Measurements from ENCODE around the gene GAB1.

The GAB1 gene

GRCh38 chr4:143488687-143489086, 152.0 kb downstream of the GAB1 start:
- H3K4me1 ChIP-seq (ENCODE audit: control insufficient read depth in 5 of 5, insufficient read depth in 5 of 5, low read length in 5 of 5), result no peaks in the 10 kb centered on the region
- no peaks in the 10 kb centered on the region for H3K36me3 ChIP-seq (ENCODE audit: control insufficient read depth in 5 of 5, insufficient read depth in 5 of 5, low read length in 5 of 5)
- H3K27me3 ChIP-seq (ENCODE audit: control insufficient read depth in 5 of 5, insufficient read depth in 4 of 5, low read length in 5 of 5), result no peaks in the 10 kb centered on the region
- no peak overlapping the region for H3K27ac ChIP-seq (ENCODE audit: low read depth, low read length)
- H3K9me3 ChIP-seq (ENCODE audit: control insufficient read depth in 5 of 5, low read length in 5 of 5), result no peaks in the 10 kb centered on the region
- no peak overlapping the region for H3K4me3 ChIP-seq (ENCODE audit: low read depth in 1 of 5, low read length in 5 of 5)
- H3K9ac ChIP-seq (ENCODE audit: low read length in 5 of 5), result no peak overlapping the region

GRCh38 chr4:143489106-143489505, 152.4 kb downstream of the GAB1 start:
- Histone ChIP-seq H3K9me3 (ENCODE audit: control insufficient read depth in 5 of 5, low read length in 5 of 5) (no peaks in the 10 kb centered on the region), H3K4me1 (ENCODE audit: control insufficient read depth in 5 of 5, insufficient read depth in 5 of 5, low read length in 5 of 5) (no peaks in the 10 kb centered on the region), H3K36me3 (ENCODE audit: control insufficient read depth in 5 of 5, insufficient read depth in 5 of 5, low read length in 5 of 5) (no peaks in the 10 kb centered on the region), H3K4me3 (ENCODE audit: low read depth in 1 of 5, low read length in 5 of 5) (no peak overlapping the region), H3K9ac (ENCODE audit: low read length in 5 of 5) (no peak overlapping the region), H3K27me3 (ENCODE audit: control insufficient read depth in 5 of 5, insufficient read depth in 4 of 5, low read length in 5 of 5) (no peaks in the 10 kb centered on the region), H3K27ac (ENCODE audit: low read depth, low read length) (no peak overlapping the region)

- H3K27me3 ChIP-seq (ENCODE audit: control insufficient read depth in 5 of 5, insufficient read depth in 4 of 5, low read length in 5 of 5), result no peaks in the 10 kb centered on the region
- H3K4me3 ChIP-seq (ENCODE audit: low read depth in 1 of 5, low read length in 5 of 5), result no peak overlapping the region
- H3K36me3 ChIP-seq (ENCODE audit: control insufficient read depth in 5 of 5, insufficient read depth in 5 of 5, low read length in 5 of 5), result no peaks in the 10 kb centered on the region
- H3K9me3 ChIP-seq (ENCODE audit: control insufficient read depth in 5 of 5, low read length in 5 of 5), result no peaks in the 10 kb centered on the region
- H3K4me1 ChIP-seq (ENCODE audit: control insufficient read depth in 5 of 5, insufficient read depth in 5 of 5, low read length in 5 of 5), result no peaks in the 10 kb centered on the region
- no peak overlapping the region for H3K9ac ChIP-seq (ENCODE audit: low read length in 5 of 5)
- H3K27ac ChIP-seq (ENCODE audit: low read depth, low read length), result no peak overlapping the region
Observed at GRCh38 chr4:143498021-143498420, 161.3 kb downstream of the GAB1 start.

- H3K27ac ChIP-seq (ENCODE audit: low read depth, low read length), result no peak overlapping the region
- H3K4me3 ChIP-seq (ENCODE audit: low read depth in 1 of 5, low read length in 5 of 5), result no peak overlapping the region
- H3K9me3 ChIP-seq (ENCODE audit: control insufficient read depth in 5 of 5, low read length in 5 of 5), result no peaks in the 10 kb centered on the region
- no peaks in the 10 kb centered on the region for H3K4me1 ChIP-seq (ENCODE audit: control insufficient read depth in 5 of 5, insufficient read depth in 5 of 5, low read length in 5 of 5)
- no peaks in the 10 kb centered on the region for H3K27me3 ChIP-seq (ENCODE audit: control insufficient read depth in 5 of 5, insufficient read depth in 4 of 5, low read length in 5 of 5)
- no peaks in the 10 kb centered on the region for H3K36me3 ChIP-seq (ENCODE audit: control insufficient read depth in 5 of 5, insufficient read depth in 5 of 5, low read length in 5 of 5)
- no peak overlapping the region for H3K9ac ChIP-seq (ENCODE audit: low read length in 5 of 5)
Observed at GRCh38 chr4:143502231-143502630, 165.6 kb downstream of the GAB1 start.

- H3K27me3 ChIP-seq (ENCODE audit: control insufficient read depth in 5 of 5, insufficient read depth in 4 of 5, low read length in 5 of 5), result no peaks in the 10 kb centered on the region
- no peak overlapping the region for H3K9ac ChIP-seq (ENCODE audit: low read length in 5 of 5)
- no peaks in the 10 kb centered on the region for H3K36me3 ChIP-seq (ENCODE audit: control insufficient read depth in 5 of 5, insufficient read depth in 5 of 5, low read length in 5 of 5)
- no peaks in the 10 kb centered on the region for H3K4me1 ChIP-seq (ENCODE audit: control insufficient read depth in 5 of 5, insufficient read depth in 5 of 5, low read length in 5 of 5)
- no peaks in the 10 kb centered on the region for H3K9me3 ChIP-seq (ENCODE audit: control insufficient read depth in 5 of 5, low read length in 5 of 5)
- no peak overlapping the region for H3K4me3 ChIP-seq (ENCODE audit: low read depth in 1 of 5, low read length in 5 of 5)
- H3K27ac ChIP-seq (ENCODE audit: low read depth, low read length), result no peak overlapping the region
Observed at GRCh38 chr4:143506031-143506430, 169.4 kb downstream of the GAB1 start.

- H3K36me3 ChIP-seq (ENCODE audit: control insufficient read depth in 5 of 5, insufficient read depth in 5 of 5, low read length in 5 of 5), result no peaks in the 10 kb centered on the region
- peaks cover 0 to 31% (median 28%) of the 10 kb centered on the region in 5 donors for H3K4me1 ChIP-seq (ENCODE audit: control insufficient read depth in 5 of 5, insufficient read depth in 5 of 5, low read length in 5 of 5)
- no peaks in the 10 kb centered on the region for H3K9me3 ChIP-seq (ENCODE audit: control insufficient read depth in 5 of 5, low read length in 5 of 5)
- H3K9ac ChIP-seq (ENCODE audit: low read length in 5 of 5), result no peak overlapping the region
- no peaks in the 10 kb centered on the region for H3K27me3 ChIP-seq (ENCODE audit: control insufficient read depth in 5 of 5, insufficient read depth in 4 of 5, low read length in 5 of 5)
- H3K27ac ChIP-seq (ENCODE audit: low read depth, low read length), result no peak overlapping the region
- H3K4me3 ChIP-seq (ENCODE audit: low read depth in 1 of 5, low read length in 5 of 5), result no peak overlapping the region
Observed at GRCh38 chr4:143511906-143512305, 175.2 kb downstream of the GAB1 start.

- Histone ChIP-seq H3K27ac (ENCODE audit: low read depth, low read length) (peak overlapping the region; percentile 87), H3K4me3 (ENCODE audit: low read depth in 1 of 5, low read length in 5 of 5) (peak overlapping the region; percentile 67 to 96 (median 83)), H3K27me3 (ENCODE audit: control insufficient read depth in 5 of 5, insufficient read depth in 4 of 5, low read length in 5 of 5) (no peaks in the 10 kb centered on the region), H3K9ac (ENCODE audit: low read length in 5 of 5) (peak overlapping the region; percentile 44 to 95 (median 82)), H3K36me3 (ENCODE audit: control insufficient read depth in 5 of 5, insufficient read depth in 5 of 5, low read length in 5 of 5) (peaks cover 4 to 7% (median 6%) of the 10 kb centered on the region in 5 donors), H3K9me3 (ENCODE audit: control insufficient read depth in 5 of 5, low read length in 5 of 5) (no peaks in the 10 kb centered on the region), H3K4me1 (ENCODE audit: control insufficient read depth in 5 of 5, insufficient read depth in 5 of 5, low read length in 5 of 5) (peaks cover 0 to 34% (median 33%) of the 10 kb centered on the region in 5 donors)
Observed at GRCh38 chr4:143512978-143513313, 176.3 kb downstream of the GAB1 start.

- peak within 1 kb of the TSS; percentile 67 to 96 (median 83) for H3K4me3 ChIP-seq (ENCODE audit: low read depth in 1 of 5, low read length in 5 of 5)
- peaks cover 4 to 13% (median 7%) of the 10 kb centered on the region in 5 donors for H3K36me3 ChIP-seq (ENCODE audit: control insufficient read depth in 5 of 5, insufficient read depth in 5 of 5, low read length in 5 of 5)
- H3K27ac ChIP-seq (ENCODE audit: low read depth, low read length), result peak within 1 kb of the TSS; percentile 87
- peaks cover 0 to 34% (median 33%) of the 10 kb centered on the region in 5 donors for H3K4me1 ChIP-seq (ENCODE audit: control insufficient read depth in 5 of 5, insufficient read depth in 5 of 5, low read length in 5 of 5)
- H3K9me3 ChIP-seq (ENCODE audit: control insufficient read depth in 5 of 5, low read length in 5 of 5), result no peaks in the 10 kb centered on the region
- no peaks in the 10 kb centered on the region for H3K27me3 ChIP-seq (ENCODE audit: control insufficient read depth in 5 of 5, insufficient read depth in 4 of 5, low read length in 5 of 5)
- H3K9ac ChIP-seq (ENCODE audit: low read length in 5 of 5), result peak within 1 kb of the TSS; percentile 69 to 95 (median 84)
Observed at GRCh38 chr4:143513314-143514168, 176.9 kb downstream of the GAB1 start, which contains the start of gene SMARCA5. TSS of gene SMARCA5 (plus strand) at chr4:143513702. CDS start at chr4:143513925, 223 bp downstream.

- peak overlapping the region; percentile 69 to 95 (median 84) for H3K9ac ChIP-seq (ENCODE audit: low read length in 5 of 5)
- peaks cover 5 to 16% (median 10%) of the 10 kb centered on the region in 5 donors for H3K36me3 ChIP-seq (ENCODE audit: control insufficient read depth in 5 of 5, insufficient read depth in 5 of 5, low read length in 5 of 5)
- peak overlapping the region; percentile 67 to 96 (median 83) for H3K4me3 ChIP-seq (ENCODE audit: low read depth in 1 of 5, low read length in 5 of 5)
- H3K27ac ChIP-seq (ENCODE audit: low read depth, low read length), result peak overlapping the region; percentile 87
- no peaks in the 10 kb centered on the region for H3K27me3 ChIP-seq (ENCODE audit: control insufficient read depth in 5 of 5, insufficient read depth in 4 of 5, low read length in 5 of 5)
- no peaks in the 10 kb centered on the region for H3K9me3 ChIP-seq (ENCODE audit: control insufficient read depth in 5 of 5, low read length in 5 of 5)
- peaks cover 0 to 34% (median 33%) of the 10 kb centered on the region in 5 donors for H3K4me1 ChIP-seq (ENCODE audit: control insufficient read depth in 5 of 5, insufficient read depth in 5 of 5, low read length in 5 of 5)
Observed at GRCh38 chr4:143514169-143514495, 177.5 kb downstream of the GAB1 start.

- H3K36me3 ChIP-seq (ENCODE audit: control insufficient read depth in 5 of 5, insufficient read depth in 5 of 5, low read length in 5 of 5), result peaks cover 8 to 19% (median 12%) of the 10 kb centered on the region in 5 donors
- H3K27me3 ChIP-seq (ENCODE audit: control insufficient read depth in 5 of 5, insufficient read depth in 4 of 5, low read length in 5 of 5), result no peaks in the 10 kb centered on the region
- no peaks in the 10 kb centered on the region for H3K9me3 ChIP-seq (ENCODE audit: control insufficient read depth in 5 of 5, low read length in 5 of 5)
- peak overlapping the region; percentile 67 to 96 (median 83) for H3K4me3 ChIP-seq (ENCODE audit: low read depth in 1 of 5, low read length in 5 of 5)
- H3K27ac ChIP-seq (ENCODE audit: low read depth, low read length), result peak overlapping the region; percentile 87
- H3K4me1 ChIP-seq (ENCODE audit: control insufficient read depth in 5 of 5, insufficient read depth in 5 of 5, low read length in 5 of 5), result peaks cover 0 to 34% (median 33%) of the 10 kb centered on the region in 5 donors
- peak overlapping the region; percentile 69 to 95 (median 84) for H3K9ac ChIP-seq (ENCODE audit: low read length in 5 of 5)
Observed at GRCh38 chr4:143514497-143514896, 177.8 kb downstream of the GAB1 start.
